ENCODE results near the gene RNF144A. TPM values are rescaled to one million over a fixed set of nuclear protein-coding genes. Genes with fewer than 3 reads are reported as not detected.

Gene RNF144A
- total and polyA plus RNA-seq, 2 donors, result 4.0 to 8.9 TPM

GRCh38 chr2:6957031-6957714, 40.0 kb downstream of the RNF144A start:
- Histone ChIP-seq H3K4me3 (ENCODE audit: low read length in 2 of 2) (no peak overlapping the region), H3K9me3 (ENCODE audit: control insufficient read depth in 2 of 2, insufficient read depth in 1 of 2, low read length in 1 of 2) (no peaks in the 10 kb centered on the region), H3K4me1 (ENCODE audit: control insufficient read depth in 2 of 2, insufficient read depth in 2 of 2, low read length in 2 of 2) (no peaks in the 10 kb centered on the region), H3K27ac (ENCODE audit: low read depth in 1 of 2, low read length in 1 of 2) (no peak overlapping the region), H3K27me3 (ENCODE audit: control insufficient read depth in 2 of 2, insufficient read depth in 1 of 2, low read length in 1 of 2) (no peaks in the 10 kb centered on the region), H3K36me3 (ENCODE audit: control insufficient read depth in 2 of 2, insufficient read depth in 2 of 2, low read length in 1 of 2) (peaks cover 0 to 3% of the 10 kb centered on the region in 2 donors)
- DNase-seq (ENCODE audit: low read depth in 6 of 9, low spot score in 9 of 9), result no peak
- 97% methylated on average over 9 of the region's 9 CpGs for WGBS

GRCh38 chr2:6957910-6958615, 40.9 kb downstream of the RNF144A start:
- no peaks in the 10 kb centered on the region for H3K4me1 ChIP-seq (ENCODE audit: control insufficient read depth in 2 of 2, insufficient read depth in 2 of 2, low read length in 2 of 2)
- H3K9me3 ChIP-seq (ENCODE audit: control insufficient read depth in 2 of 2, insufficient read depth in 1 of 2, low read length in 1 of 2), result no peaks in the 10 kb centered on the region
- no peaks in the 10 kb centered on the region for H3K27me3 ChIP-seq (ENCODE audit: control insufficient read depth in 2 of 2, insufficient read depth in 1 of 2, low read length in 1 of 2)
- DNase-seq (ENCODE audit: low read depth in 6 of 9, low spot score in 9 of 9), result no peak
- H3K4me3 ChIP-seq (ENCODE audit: low read length in 2 of 2), result no peak overlapping the region
- H3K27ac ChIP-seq (ENCODE audit: low read depth in 1 of 2, low read length in 1 of 2), result no peak overlapping the region
- H3K36me3 ChIP-seq (ENCODE audit: control insufficient read depth in 2 of 2, insufficient read depth in 2 of 2, low read length in 1 of 2), result peaks cover 0 to 3% of the 10 kb centered on the region in 2 donors
- WGBS, result 97% methylated on average over 15 of the region's 15 CpGs

- H3K27me3 ChIP-seq (ENCODE audit: control insufficient read depth in 2 of 2, insufficient read depth in 1 of 2, low read length in 1 of 2), result no peaks in the 10 kb centered on the region
- H3K27ac ChIP-seq (ENCODE audit: low read depth in 1 of 2, low read length in 1 of 2), result no peak overlapping the region
- no peak overlapping the region for H3K4me3 ChIP-seq (ENCODE audit: low read length in 2 of 2)
- no peak for DNase-seq (ENCODE audit: low read depth in 6 of 9, low spot score in 9 of 9)
- H3K4me1 ChIP-seq (ENCODE audit: control insufficient read depth in 2 of 2, insufficient read depth in 2 of 2, low read length in 2 of 2), result no peaks in the 10 kb centered on the region
- H3K36me3 ChIP-seq (ENCODE audit: control insufficient read depth in 2 of 2, insufficient read depth in 2 of 2, low read length in 1 of 2), result peaks cover 0 to 3% of the 10 kb centered on the region in 2 donors
- H3K9me3 ChIP-seq (ENCODE audit: control insufficient read depth in 2 of 2, insufficient read depth in 1 of 2, low read length in 1 of 2), result no peaks in the 10 kb centered on the region
- 97% methylated on average over 10 of the region's 10 CpGs for WGBS
Observed at GRCh38 chr2:6958616-6959235, 41.5 kb downstream of the RNF144A start.

GRCh38 chr2:6959751-6960150, 42.5 kb downstream of the RNF144A start:
- H3K9me3 ChIP-seq (ENCODE audit: control insufficient read depth in 2 of 2, insufficient read depth in 1 of 2, low read length in 1 of 2), result no peaks in the 10 kb centered on the region
- H3K36me3 ChIP-seq (ENCODE audit: control insufficient read depth in 2 of 2, insufficient read depth in 2 of 2, low read length in 1 of 2), result peaks cover 0 to 3% of the 10 kb centered on the region in 2 donors
- H3K27me3 ChIP-seq (ENCODE audit: control insufficient read depth in 2 of 2, insufficient read depth in 1 of 2, low read length in 1 of 2), result no peaks in the 10 kb centered on the region
- WGBS, result 97% methylated on average over 3 of the region's 3 CpGs
- no peaks in the 10 kb centered on the region for H3K4me1 ChIP-seq (ENCODE audit: control insufficient read depth in 2 of 2, insufficient read depth in 2 of 2, low read length in 2 of 2)
- no peak for DNase-seq (ENCODE audit: low read depth in 6 of 9, low spot score in 9 of 9)
- H3K27ac ChIP-seq (ENCODE audit: low read depth in 1 of 2, low read length in 1 of 2), result no peak overlapping the region
- no peak overlapping the region for H3K4me3 ChIP-seq (ENCODE audit: low read length in 2 of 2)

- Histone ChIP-seq H3K4me3 (ENCODE audit: low read length in 2 of 2) (no peak overlapping the region), H3K4me1 (ENCODE audit: control insufficient read depth in 2 of 2, insufficient read depth in 2 of 2, low read length in 2 of 2) (no peaks in the 10 kb centered on the region), H3K9me3 (ENCODE audit: control insufficient read depth in 2 of 2, insufficient read depth in 1 of 2, low read length in 1 of 2) (no peaks in the 10 kb centered on the region), H3K27me3 (ENCODE audit: control insufficient read depth in 2 of 2, insufficient read depth in 1 of 2, low read length in 1 of 2) (no peaks in the 10 kb centered on the region), H3K27ac (ENCODE audit: low read depth in 1 of 2, low read length in 1 of 2) (no peak overlapping the region), H3K36me3 (ENCODE audit: control insufficient read depth in 2 of 2, insufficient read depth in 2 of 2, low read length in 1 of 2) (peaks cover 0 to 3% of the 10 kb centered on the region in 2 donors)
- 44% methylated on average over 8 of the region's 8 CpGs for WGBS
- DNase-seq (ENCODE audit: low read depth in 6 of 9, low spot score in 9 of 9), result no peak
Observed at GRCh38 chr2:6960659-6961058, 43.4 kb downstream of the RNF144A start.

GRCh38 chr2:6963727-6964126, 46.5 kb downstream of the RNF144A start:
- no peaks in the 10 kb centered on the region for H3K4me1 ChIP-seq (ENCODE audit: control insufficient read depth in 2 of 2, insufficient read depth in 2 of 2, low read length in 2 of 2)
- no peaks in the 10 kb centered on the region for H3K9me3 ChIP-seq (ENCODE audit: control insufficient read depth in 2 of 2, insufficient read depth in 1 of 2, low read length in 1 of 2)
- no peak for DNase-seq (ENCODE audit: low read depth in 6 of 9, low spot score in 9 of 9)
- WGBS, result 98% methylated on average over 6 of the region's 6 CpGs
- no peak overlapping the region for H3K4me3 ChIP-seq (ENCODE audit: low read length in 2 of 2)
- H3K27me3 ChIP-seq (ENCODE audit: control insufficient read depth in 2 of 2, insufficient read depth in 1 of 2, low read length in 1 of 2), result no peaks in the 10 kb centered on the region
- H3K27ac ChIP-seq (ENCODE audit: low read depth in 1 of 2, low read length in 1 of 2), result no peak overlapping the region
- no peaks in the 10 kb centered on the region for H3K36me3 ChIP-seq (ENCODE audit: control insufficient read depth in 2 of 2, insufficient read depth in 2 of 2, low read length in 1 of 2)

GRCh38 chr2:6965071-6965795, 48.0 kb downstream of the RNF144A start:
- 96% methylated on average over 19 of the region's 19 CpGs for WGBS
- no peak overlapping the region for H3K27ac ChIP-seq (ENCODE audit: low read depth in 1 of 2, low read length in 1 of 2)
- no peaks in the 10 kb centered on the region for H3K27me3 ChIP-seq (ENCODE audit: control insufficient read depth in 2 of 2, insufficient read depth in 1 of 2, low read length in 1 of 2)
- no peaks in the 10 kb centered on the region for H3K4me1 ChIP-seq (ENCODE audit: control insufficient read depth in 2 of 2, insufficient read depth in 2 of 2, low read length in 2 of 2)
- DNase-seq (ENCODE audit: low read depth in 6 of 9, low spot score in 9 of 9), result no peak
- no peak overlapping the region for H3K4me3 ChIP-seq (ENCODE audit: low read length in 2 of 2)
- H3K9me3 ChIP-seq (ENCODE audit: control insufficient read depth in 2 of 2, insufficient read depth in 1 of 2, low read length in 1 of 2), result no peaks in the 10 kb centered on the region
- peaks cover 0 to 2% of the 10 kb centered on the region in 2 donors for H3K36me3 ChIP-seq (ENCODE audit: control insufficient read depth in 2 of 2, insufficient read depth in 2 of 2, low read length in 1 of 2)

- Histone ChIP-seq H3K27ac (ENCODE audit: low read depth in 1 of 2, low read length in 1 of 2) (no peak overlapping the region), H3K4me3 (ENCODE audit: low read length in 2 of 2) (no peak overlapping the region), H3K9me3 (ENCODE audit: control insufficient read depth in 2 of 2, insufficient read depth in 1 of 2, low read length in 1 of 2) (no peaks in the 10 kb centered on the region), H3K27me3 (ENCODE audit: control insufficient read depth in 2 of 2, insufficient read depth in 1 of 2, low read length in 1 of 2) (no peaks in the 10 kb centered on the region), H3K36me3 (ENCODE audit: control insufficient read depth in 2 of 2, insufficient read depth in 2 of 2, low read length in 1 of 2) (peaks cover 0 to 2% of the 10 kb centered on the region in 2 donors), H3K4me1 (ENCODE audit: control insufficient read depth in 2 of 2, insufficient read depth in 2 of 2, low read length in 2 of 2) (no peaks in the 10 kb centered on the region)
- 97% methylated on average over 7 of the region's 7 CpGs for WGBS
- no peak for DNase-seq (ENCODE audit: low read depth in 6 of 9, low spot score in 9 of 9)
Observed at GRCh38 chr2:6966446-6966940, 49.3 kb downstream of the RNF144A start.

All from thymus (tissue), 11 donors.